Eye (tissue), 1 donor: ENCODE measurements around the gene CASP8AP2.
"Not testable (repeated sequence)": the region's sequence is repeated elsewhere in the genome, so short reads cannot be mapped to it uniquely, and the experiment has no call there.

Source experiments
- DNase-seq: peaks from one replicate; pipeline ENCODE4 v3.0.0-alpha.2; 2015

Gene CASP8AP2

DNA sequence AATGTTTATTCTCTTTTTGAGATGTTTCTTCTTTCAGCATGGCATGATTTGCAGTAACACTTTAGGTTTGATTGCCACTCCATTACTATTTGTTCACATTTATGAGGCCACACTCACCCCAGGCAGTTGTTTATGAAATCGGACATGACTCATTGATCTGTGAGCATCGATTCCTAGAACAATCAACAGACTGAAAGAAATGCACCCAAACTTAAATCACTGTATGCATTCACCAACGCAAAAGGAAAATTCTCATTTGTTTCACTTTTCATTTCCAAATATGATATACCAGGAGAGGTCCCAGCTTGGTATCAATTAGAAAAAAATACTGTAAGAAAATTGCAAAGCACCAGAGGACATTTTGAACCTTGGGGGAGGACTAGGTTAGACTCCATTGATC is 59.2 kb downstream of the CASP8AP2 start:
- DNase-seq, result peak; percentile 13

DNA sequence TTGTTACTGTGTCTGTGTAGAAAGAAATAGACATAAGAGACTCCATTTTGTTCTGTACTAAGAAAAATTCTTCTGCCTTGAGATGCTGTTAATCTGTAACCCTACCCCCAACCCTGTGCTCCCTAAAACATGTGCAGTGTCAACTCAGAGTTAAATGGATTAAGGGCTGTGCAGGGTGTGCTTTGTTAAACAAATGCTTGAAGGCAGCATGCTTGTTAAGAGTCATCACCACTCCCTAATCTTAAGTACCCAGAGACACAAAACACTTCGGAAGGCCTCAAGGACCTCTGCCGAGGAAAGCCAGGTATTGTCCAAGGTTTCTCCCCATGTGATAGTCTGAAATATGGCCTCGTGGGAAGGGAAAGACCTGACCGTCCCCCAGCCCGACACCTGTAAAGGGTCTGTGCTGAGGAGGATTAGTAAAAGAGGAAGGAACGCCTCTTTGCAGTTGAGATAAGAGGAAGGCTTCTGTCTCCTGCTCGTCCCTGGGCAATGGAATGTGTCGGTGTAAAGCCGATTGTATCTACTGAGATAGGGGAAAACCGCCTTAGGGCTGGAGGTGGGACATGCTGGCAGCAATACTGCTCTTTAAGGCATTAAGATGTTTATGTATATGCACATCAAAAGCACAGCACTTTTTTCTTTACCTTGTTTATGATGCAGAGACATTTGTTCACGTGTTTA is 61.3 kb downstream of the CASP8AP2 start:
- DNase-seq, result not testable (repeated sequence)

- not testable (repeated sequence) for DNase-seq
Observed at GRCh38 chr6:89892577-89892976, 62.9 kb downstream of the CASP8AP2 start.

- DNase-seq, result no peak
Observed at GRCh38 chr6:89894169-89894568, 64.5 kb downstream of the CASP8AP2 start, which contains the start of gene GJA10. Gene GJA10 (plus strand): TSS chr6:89894469. CDS start chr6:89894469, 0 bp downstream.

- peak; percentile 83 for DNase-seq
Observed at GRCh38 chr6:89895276-89895874, 65.7 kb downstream of the CASP8AP2 start.

- DNase-seq, result not testable (repeated sequence)
Observed at GRCh38 chr6:89910001-89910901, 80.6 kb downstream of the CASP8AP2 start.

GRCh38 chr6:89910902-89911240 is 81.2 kb downstream of the CASP8AP2 start:
- no peak for DNase-seq

DNA sequence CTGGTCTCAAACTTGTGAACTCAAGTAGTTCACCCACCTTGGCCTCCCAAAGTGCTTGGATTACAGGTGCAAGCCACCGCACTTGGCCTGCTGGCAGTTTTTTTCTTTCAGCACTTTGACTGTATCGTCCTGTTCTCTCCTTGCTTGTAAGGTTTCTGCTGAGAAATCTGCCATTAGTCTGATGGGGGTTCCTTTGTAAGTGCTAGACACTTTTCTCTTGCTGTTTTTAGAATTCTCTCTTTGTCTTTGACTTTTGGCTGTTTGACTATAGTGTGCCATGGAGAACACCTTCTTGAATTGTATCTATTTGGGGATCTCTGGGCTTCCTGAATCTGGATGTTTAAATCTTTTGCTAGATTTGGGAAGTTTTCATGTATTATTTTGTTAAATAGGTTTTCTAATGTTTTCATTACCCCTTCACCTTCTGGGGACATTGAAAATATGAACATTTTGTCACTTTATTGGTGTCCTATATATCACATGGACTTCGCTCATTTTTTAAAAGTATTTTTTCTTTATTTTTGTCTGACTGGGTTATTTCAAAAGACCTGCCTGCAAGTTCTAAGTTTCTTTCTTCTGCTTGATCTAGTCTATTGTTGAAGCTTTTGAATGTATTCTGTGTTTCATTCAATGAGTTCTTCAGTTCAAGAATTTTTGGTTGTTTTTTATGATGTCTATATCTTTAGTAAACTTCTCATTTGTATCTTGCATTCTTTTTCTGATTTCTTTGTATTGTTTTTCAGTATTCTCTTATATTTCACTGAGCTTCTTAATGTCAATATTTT is 86.6 kb downstream of the CASP8AP2 start:
- no peak for DNase-seq

DNA sequence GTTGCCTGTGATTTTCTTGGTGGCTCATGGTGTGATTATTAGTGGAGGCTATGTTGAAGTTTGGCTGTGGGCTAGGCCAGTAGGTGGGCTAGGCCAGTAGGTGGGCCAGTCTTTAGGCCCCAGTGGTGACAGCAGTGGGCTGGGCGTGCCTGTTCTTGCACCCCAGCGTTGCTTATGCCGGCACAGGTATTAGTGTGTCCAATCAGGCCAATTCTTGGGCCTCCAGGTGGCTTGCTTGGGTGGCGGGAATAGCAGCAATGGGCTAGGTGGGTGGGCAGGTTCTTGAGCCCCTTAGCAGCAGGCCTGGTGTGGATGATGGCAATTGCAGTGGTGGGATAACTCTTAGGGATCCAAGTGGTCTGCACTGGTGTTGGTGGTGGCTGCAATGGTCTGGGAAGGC is 87.5 kb downstream of the CASP8AP2 start:
- DNase-seq, result no peak

- DNase-seq, result no peak
Observed at GRCh38 chr6:89917801-89918366, 88.2 kb downstream of the CASP8AP2 start.
